Activated CD8-positive, alpha-beta memory T cell treated with anti-CD3 and anti-CD28 coated beads, Interleukin-2, amount 50 U/mL, for 1 hour (primary cell): ENCODE measurements around the gene RDX.
"Not testable (repeated sequence)": the region's sequence is repeated elsewhere in the genome, so short reads cannot be mapped to it uniquely, and the experiment has no call there.

Experiments
- DNase-seq: peaks from one replicate; pipeline ENCODE4 v3.0.0-alpha.2; 2020; ENCODE audit errors: extremely low read depth

RDX gene

GRCh38 chr11:110200241-110200640 lies 96.2 kb downstream of the RDX start:
- DNase-seq = no peak

DNA sequence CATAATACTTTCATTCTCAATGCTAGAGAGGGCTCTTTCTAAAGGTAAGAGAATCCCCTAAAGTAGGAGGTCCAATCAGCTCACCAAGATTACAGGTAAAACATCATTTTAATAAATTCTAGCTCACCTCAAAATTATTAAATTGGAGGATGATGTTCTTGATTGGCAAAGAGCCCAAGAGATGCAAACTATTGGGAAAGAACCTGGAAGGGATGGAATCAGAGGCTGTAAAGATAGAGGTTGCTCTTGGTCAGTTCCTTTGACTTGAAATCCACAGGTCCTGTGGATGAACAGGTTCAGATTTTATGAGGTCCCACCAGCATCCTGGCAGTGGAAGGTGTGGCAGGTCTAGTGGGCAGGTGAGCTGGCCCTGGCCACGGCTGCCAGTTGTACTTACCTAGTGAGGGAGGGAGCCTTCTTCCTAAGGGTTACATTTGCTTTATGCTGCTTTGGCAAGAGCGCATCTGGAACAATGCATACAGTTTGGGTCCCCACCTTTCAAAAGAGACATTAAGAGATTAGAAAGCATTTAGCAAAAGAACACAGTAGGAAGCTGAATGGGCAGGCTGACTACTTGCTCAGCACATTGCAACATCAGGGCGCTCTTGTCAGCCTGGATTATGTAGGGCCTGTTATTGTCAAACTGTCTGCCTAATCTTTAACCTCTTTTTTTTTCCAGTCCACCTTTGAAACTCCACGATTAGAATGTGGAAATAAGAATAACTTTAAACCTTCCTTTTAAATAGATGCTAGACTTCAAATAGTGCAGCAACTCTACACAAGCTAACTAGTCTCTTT lies 97.0 kb downstream of the RDX start:
- DNase-seq = no peak

DNA sequence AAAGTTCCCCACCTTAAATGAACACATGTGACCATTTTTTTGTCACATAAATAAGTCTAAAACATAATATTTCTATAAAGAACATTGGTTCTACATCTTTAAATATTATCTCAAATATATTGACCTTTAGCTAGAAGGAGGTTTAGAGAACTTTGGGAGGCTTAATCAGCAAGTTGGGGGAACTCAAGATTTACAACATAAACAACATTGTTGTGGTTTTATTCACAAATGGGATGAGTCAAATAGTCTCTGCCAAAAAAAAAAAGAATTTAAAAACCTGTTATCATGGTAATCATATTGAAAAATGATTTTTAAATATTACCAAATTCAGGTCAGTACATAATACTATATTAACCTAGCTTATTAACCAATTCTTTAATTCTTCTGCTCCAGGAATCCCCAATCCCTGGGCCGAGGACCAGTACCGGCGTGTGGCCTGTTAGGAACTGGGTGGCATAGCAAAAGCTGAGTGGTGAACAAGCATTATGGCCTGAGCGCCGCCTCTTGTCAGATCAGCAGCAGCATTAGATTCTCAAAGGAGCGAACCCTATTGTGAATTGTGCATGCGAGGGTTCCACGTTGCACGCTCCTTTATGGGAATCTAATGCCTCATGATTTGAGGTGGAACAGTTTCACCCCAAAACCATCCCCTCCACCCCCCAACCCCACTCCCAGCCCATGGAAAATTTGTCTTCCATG lies 98.2 kb downstream of the RDX start:
- no peak for DNase-seq

DNA sequence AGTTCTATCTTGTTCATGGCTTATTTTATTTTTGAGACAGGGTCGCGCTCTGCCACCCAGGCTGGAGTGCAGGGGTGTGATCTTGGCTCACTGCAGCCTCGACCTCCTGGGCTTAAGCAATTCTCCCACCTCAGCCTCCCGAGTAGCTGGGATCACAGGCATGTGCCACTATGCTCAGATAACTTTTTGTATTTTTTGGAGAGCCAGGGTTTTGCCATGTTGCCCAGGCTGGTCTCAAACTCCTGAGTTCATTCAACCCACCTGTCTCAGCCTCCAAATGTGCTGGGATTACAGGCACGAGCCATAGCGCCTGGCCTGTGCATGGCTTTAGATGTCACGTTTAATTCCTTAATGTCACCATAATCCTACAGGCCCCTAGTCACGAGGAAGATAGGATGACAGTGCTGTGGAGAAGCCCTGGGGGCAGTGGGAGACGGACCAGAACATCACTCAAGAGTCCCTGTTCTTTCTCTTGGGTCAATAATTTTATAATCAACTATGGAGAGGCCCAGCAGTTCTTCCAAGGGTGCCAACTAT lies 99.5 kb downstream of the RDX start:
- no peak for DNase-seq

GRCh38 chr11:110196241-110196754 lies 100.1 kb downstream of the RDX start:
- DNase-seq = no peak

DNA sequence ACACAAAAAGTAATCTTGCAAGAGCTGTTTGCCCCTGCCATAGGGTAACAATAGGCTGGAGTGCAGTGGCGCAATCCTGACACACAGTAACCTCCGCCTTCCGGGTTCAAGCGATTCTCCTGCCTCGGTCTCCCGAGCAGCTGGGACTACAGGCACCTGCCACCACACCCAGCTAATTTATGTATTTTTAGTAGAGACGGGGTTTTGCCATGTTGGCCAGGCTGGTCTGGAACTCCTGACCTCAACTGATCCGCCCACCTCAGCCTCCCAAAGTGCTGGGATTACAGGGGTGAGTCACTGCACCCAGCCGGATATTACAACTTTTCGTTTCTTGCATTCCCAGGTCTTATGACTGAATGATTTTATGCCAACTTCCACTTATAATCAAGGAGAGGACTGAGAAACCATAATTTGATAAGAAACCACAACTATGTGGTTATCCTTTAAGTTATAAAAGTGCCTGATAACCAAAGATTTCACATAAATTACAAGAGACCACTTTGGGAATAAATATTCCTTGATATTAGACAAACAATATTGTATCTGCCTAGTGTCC lies 102.1 kb downstream of the RDX start:
- DNase-seq = not testable (repeated sequence)

- not testable (repeated sequence) for DNase-seq
Measured at GRCh38 chr11:110192604-110193282, 103.7 kb downstream of the RDX start.

DNA sequence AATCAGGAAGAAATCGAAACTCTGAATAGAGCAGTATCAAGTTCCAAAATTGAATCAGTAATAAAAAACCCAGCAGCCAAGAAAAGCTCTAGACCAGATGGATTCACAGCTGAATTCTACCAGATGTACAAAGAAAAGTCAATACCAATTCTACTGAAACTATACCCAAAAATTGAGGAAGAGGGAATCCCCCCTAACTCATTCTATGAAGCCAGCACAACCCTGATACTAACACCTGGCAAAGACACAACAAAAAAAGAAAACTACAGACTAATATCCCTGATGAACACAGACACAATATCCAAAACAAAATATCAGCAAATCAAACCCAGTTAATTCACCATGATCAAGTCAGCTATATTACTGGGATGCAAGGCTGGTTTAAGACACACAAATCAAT lies 105.5 kb downstream of the RDX start:
- DNase-seq = no peak

- DNase-seq = no peak
Measured at GRCh38 chr11:110187731-110188130, 108.7 kb downstream of the RDX start.

DNA sequence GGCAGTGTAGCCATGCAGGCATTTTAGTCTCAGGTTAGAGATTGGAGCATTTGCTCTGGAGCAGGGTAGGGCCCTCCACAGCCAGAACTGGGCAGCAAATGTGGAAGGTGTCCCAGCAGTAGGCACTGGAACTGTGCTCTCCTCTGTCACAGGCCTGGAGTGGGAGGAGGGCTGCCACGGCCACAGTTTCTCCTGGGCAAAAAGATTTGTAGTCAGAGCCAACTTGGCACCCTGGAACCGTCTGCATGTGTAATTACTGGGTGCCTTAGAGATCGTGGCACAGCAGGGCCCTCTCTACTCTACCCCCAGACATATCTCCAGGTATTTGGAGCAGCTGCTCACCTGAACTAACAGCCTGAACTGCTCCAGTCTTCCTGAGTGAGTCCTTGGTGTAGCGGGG lies 109.5 kb downstream of the RDX start:
- DNase-seq = no peak

DNA sequence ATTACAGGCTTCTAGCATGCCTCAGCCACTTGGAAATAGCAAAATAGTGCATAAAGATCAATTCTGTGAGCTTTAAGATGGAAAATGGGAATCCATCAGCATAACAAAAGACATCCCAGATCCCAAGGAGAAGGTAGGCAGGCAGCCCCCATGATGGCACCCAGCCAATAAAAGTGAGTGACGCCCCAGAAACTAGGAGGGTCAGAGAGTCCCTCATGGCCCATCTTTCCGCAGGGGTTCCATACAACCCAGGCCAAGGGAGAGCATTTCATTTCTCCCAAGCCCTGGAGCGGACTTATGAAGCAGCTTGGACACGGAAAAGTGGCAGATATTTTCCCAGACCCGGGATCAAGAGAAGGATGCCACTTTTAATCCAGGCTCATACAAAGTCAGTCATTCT lies 110.0 kb downstream of the RDX start:
- no peak for DNase-seq

DNA sequence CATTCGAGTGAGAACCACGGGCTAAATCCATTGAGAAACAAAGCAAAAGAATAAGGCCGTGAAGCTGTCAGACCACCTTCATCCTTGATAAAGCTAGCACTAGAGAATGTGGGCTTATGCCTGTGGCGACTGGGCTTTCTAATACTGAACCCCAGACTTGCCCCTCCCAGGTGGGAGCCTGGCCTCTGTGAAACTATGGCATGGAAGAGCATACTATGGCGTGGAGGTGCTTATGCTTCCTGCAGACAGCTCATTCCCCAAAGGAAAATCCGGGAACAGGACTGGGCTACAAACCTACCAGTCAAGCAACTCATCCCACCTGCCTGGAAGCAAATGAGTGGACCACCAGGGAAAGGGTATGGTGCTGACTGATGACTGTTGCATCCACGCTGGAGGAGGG lies 110.8 kb downstream of the RDX start:
- no peak for DNase-seq

DNA sequence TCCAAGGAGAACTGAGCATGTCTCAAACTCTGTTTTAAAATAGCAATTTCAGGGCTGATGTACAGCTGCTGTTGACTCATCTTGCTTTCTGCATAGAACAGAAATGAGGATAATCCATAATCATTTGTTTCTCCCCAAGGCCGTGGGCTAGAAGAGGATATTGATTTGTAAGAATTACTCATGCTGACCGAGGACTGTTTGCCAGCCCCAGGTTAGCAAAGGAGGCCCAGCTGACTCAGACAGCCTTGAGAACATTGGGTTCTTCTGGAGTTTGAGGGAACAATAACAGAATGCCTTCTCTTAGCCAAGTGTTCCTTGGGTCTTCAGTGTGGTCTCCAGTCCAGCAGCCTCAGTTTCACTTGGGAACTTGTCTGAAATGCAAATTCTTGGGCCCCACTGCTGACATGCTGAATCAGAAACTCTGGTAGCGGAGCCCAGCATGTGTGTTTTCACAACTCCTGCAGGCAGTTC lies 111.3 kb downstream of the RDX start:
- DNase-seq = no peak

GRCh38 chr11:110184456-110184855 lies 112.0 kb downstream of the RDX start:
- no peak for DNase-seq

- no peak for DNase-seq
Measured at GRCh38 chr11:110182886-110183285, 113.5 kb downstream of the RDX start.

DNA sequence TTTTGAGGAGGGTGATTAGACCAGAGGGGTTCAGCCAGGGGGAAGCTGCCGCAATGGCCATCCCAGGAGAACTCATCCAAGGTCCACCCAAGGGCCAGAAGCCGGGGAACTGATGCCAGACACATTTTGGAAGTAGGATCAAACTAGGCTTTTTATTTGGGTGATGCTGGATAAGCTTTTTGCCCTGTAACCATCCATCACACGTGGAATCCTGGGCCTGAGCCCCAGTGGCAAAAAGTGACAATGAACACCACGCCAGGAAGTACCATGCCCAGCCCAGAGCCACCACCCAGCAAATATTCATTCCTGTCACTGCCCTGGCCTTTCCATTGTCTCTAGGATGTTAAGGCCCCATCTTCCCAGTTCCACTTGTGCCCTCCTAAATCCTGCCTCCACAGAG lies 117.3 kb downstream of the RDX start:
- no peak for DNase-seq

- DNase-seq = no peak
Measured at GRCh38 chr11:110177086-110177456, 119.3 kb downstream of the RDX start.

DNA sequence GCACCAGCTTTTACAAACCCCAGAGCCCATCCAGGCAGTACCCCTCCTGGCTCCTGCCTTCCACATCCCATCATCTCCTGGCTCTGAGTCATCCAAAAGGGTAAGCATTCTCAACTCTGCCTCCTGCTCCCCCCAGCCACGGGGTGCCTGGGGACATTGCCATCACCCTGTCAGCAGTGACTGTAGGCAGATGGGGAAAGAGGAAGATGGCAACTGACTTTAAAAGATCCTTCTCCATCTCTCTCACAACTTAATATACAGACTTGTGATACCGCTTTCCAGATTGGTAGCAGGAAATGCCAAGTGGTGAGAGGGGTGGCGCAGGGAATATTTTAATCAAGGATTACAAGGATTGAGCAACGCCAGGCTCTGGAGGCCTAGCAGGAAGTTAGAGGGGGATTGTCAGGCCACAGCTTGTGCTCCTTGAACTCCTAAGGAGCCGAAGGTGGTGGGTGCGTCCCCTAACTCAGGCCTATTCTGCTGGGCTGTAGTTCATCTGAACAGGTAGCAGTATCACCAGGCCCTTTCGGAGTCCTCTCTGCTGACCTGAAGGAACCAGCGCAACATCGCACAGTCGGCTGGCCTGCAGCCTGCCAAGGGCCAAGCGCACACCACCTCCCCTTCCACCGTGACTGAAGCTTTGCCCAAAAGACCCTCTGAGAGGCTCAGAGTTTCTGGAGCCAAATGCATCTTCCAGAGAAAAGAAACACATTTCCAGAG lies 119.9 kb downstream of the RDX start:
- no peak for DNase-seq

DNA sequence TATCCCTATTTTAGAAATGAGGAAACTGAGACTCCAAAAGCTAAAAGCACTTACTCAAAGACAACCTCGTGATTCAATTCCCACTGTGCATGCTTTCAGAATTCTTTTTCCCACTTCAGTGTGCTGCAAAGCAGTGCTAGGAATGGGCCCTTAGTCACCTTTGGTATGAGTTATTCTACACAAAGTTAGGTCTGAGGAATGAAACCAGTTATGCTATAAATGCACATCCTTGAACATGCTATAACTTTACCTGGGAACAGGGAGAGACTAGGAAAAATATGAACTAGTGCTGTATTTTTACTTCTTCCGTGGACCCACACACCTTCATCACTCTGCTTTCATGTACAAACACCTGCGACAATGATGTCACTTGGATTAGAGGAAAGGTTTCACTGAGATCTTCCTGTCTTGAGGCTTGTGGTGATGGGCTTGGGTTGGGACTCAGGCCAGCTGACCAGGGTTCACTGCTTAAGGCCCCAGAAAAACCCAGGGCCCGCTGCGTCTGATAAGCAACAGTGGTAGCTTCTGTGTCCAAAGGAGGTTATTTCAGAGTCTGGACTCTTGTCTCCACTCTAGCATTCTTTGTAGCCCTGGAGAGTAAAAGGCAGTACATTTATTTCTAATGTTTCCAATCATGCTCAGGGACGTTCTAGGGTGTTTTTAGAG lies 121.6 kb downstream of the RDX start:
- DNase-seq = no peak

DNA sequence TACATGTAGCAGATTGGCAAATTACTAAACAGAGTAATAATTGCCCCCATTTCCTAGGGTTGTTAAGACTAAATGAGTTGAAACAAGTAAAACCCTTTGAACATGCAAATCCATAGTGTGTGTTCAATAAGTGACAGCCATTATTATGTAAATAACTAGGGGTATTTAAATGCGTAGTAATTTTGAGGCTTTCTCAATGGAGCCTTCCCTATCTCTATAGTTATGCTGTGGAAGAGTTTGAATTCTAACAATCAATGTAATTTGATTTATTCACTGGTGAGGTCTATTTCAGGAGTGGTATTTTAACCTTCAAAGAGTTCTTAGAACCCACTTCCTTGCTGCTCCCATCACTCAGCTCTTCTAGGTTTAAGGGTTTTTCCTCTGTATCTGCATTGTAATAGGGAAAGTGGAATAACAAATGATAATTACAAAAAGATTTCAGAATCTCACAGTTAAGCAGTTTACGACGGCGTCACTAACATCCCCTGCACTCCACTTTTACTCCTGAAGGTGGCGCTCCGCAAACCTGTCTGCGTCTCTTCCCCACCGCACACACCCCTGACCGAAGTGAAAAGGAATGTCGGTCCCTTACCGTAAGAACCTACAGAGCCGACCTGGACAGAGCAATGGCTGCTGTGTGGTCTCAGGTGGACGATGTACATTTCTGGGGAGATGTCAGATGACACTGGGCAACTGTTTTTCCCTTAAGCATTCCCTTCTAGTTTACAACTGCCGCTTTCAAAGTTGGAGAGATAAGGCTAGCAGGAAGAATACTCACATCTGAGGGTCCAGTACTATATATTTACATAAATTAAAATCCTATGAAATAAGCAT lies 122.4 kb downstream of the RDX start:
- peak; percentile 26 for DNase-seq
